Measurements from ENCODE around the gene DAD1.

Gene DAD1

GRCh38 chr14:22560662-22561365, 28.2 kb downstream of the DAD1 start:
- DNase-seq (ENCODE audit: extremely low read depth, low read depth): no peak
- TF ChIP-seq CTCF (IDR thresholded peaks at IDR 0.05; ENCODE audit: low read depth, low read length): no peak

GRCh38 chr14:22559041-22559440, 30.0 kb downstream of the DAD1 start:
- no peak for DNase-seq (ENCODE audit: extremely low read depth, low read depth)
- no peak for TF ChIP-seq CTCF (IDR thresholded peaks at IDR 0.05; ENCODE audit: low read depth, low read length)

- no peak for TF ChIP-seq CTCF (IDR thresholded peaks at IDR 0.05; ENCODE audit: low read depth, low read length)
- no peak for DNase-seq (ENCODE audit: extremely low read depth, low read depth)
Observed at GRCh38 chr14:22558221-22558913, 30.7 kb downstream of the DAD1 start.

GRCh38 chr14:22557846-22558220, 31.2 kb downstream of the DAD1 start:
- DNase-seq (ENCODE audit: extremely low read depth, low read depth): no peak
- no peak for TF ChIP-seq CTCF (IDR thresholded peaks at IDR 0.05; ENCODE audit: low read depth, low read length)

- DNase-seq (ENCODE audit: extremely low read depth, low read depth): peak; percentile 49
- peak; percentile 84 for TF ChIP-seq CTCF (IDR thresholded peaks at IDR 0.05; ENCODE audit: low read depth, low read length)
Observed at GRCh38 chr14:22556990-22557623, 31.9 kb downstream of the DAD1 start.

GRCh38 chr14:22556021-22556989, 32.7 kb downstream of the DAD1 start:
- TF ChIP-seq CTCF (IDR thresholded peaks at IDR 0.05; ENCODE audit: low read depth, low read length): no peak
- no peak for DNase-seq (ENCODE audit: extremely low read depth, low read depth)
